GM18511 (cell line): Measurements from ENCODE around the gene NID1.
"Not testable (repeated sequence)": the region's sequence is repeated elsewhere in the genome, so short reads cannot be mapped to it uniquely, and the experiment has no call there.

Experiments used
- ATAC-seq: cut with Tn5 transposase; IDR thresholded peaks from one replicate; pipeline ENCODE4 v1.9.1; 2021; ENCODE audit warnings: mild to moderate bottlenecking, moderate library complexity; ENCODE audit not compliant: unreplicated experiment

Gene NID1

GRCh38 chr1:235939480-235939775, 125.5 kb downstream of the NID1 start:
- ATAC-seq, result no peak

- ATAC-seq, result no peak
These were observed 126.0 kb downstream of the NID1 start for GRCh38 chr1:235938709-235939479.

GRCh38 chr1:235937123-235937522, 127.8 kb downstream of the NID1 start:
- no peak for ATAC-seq

- ATAC-seq, result no peak
These were observed 129.4 kb downstream of the NID1 start for GRCh38 chr1:235935235-235936225.

GRCh38 chr1:235933766-235934116, 131.1 kb downstream of the NID1 start:
- ATAC-seq, result no peak

GRCh38 chr1:235933017-235933765, 131.7 kb downstream of the NID1 start:
- no peak for ATAC-seq

- peak; percentile 68 for ATAC-seq
These were observed 132.8 kb downstream of the NID1 start for GRCh38 chr1:235932090-235932510.

GRCh38 chr1:235931171-235931738, 133.6 kb downstream of the NID1 start:
- ATAC-seq, result no peak

GRCh38 chr1:235930543-235930942, 134.3 kb downstream of the NID1 start:
- ATAC-seq, result no peak

GRCh38 chr1:235929216-235929615, 135.7 kb downstream of the NID1 start:
- ATAC-seq, result no peak

- no peak for ATAC-seq
These were observed 136.7 kb downstream of the NID1 start for GRCh38 chr1:235928197-235928596.

- not testable (repeated sequence) for ATAC-seq
These were observed 137.3 kb downstream of the NID1 start for GRCh38 chr1:235927551-235927950.
